HG02678 (cell line): ENCODE measurements around the gene MLLT3.

Experiments
- ATAC-seq: cut with Tn5 transposase; IDR thresholded peaks from one replicate; pipeline ENCODE4 v1.9.1; 2021; ENCODE audit warnings: mild to moderate bottlenecking, moderate library complexity; ENCODE audit not compliant: unreplicated experiment

MLLT3 gene

DNA sequence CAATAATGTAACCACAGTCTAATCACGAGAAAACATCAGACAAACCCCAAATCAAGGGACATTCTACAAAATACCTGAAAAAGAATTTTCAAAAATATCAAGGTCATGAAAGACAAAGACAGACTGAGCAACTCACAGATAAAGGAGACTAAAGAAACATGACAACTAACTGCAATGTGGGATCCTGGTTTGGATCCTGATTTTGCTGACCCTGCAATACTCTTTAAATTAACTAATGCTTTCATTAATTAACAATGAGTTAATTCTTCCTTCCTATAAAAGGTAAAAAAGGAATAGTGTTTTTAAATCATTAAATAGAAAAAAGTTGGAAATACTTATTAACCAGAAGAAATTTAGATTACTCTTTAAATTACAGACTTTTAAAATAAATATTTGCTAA lies 103.6 kb downstream of the MLLT3 start:
- no peak for ATAC-seq

- no peak for ATAC-seq
These were observed 109.0 kb downstream of the MLLT3 start for GRCh38 chr9:20513126-20513913.

GRCh38 chr9:20512636-20513035 lies 109.7 kb downstream of the MLLT3 start:
- ATAC-seq: no peak

- ATAC-seq: no peak
These were observed 110.2 kb downstream of the MLLT3 start for GRCh38 chr9:20512106-20512505.

DNA sequence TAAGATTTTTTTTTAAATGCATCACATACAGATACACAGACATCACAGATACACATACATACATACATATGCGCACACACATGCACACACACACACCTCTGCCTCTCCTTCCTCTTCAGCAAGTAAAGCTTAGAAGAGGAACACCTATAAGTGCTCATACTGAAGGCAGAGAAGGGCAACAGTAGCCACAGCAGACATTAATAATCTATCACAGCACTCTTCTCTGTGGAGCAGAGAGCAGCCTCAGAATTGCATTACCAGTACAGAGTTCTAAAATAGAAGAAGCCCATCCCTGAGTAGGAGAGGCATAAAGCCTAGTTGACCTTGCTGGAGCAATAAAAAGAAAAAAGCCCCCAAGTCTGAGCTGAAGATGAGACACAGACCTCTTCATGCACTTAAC lies 110.6 kb downstream of the MLLT3 start:
- no peak for ATAC-seq

DNA sequence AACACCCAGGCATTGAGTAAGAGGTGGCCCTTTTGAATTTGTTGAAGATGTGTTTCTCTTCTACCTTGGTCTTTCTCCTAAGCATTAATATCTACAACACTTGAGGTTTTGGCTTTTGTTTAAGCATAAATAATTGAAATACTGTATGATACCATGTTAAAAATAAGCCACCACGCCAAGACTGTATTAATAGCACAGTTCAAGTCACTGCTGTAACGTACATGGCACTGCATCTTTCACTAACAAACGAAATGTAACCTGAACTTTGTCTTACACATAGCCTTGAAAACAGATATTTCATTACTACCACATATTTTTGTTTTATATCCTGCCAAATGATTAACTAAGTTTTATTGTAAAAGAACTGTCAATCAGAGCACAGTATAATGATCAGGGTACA lies 112.8 kb downstream of the MLLT3 start:
- no peak for ATAC-seq

GRCh38 chr9:20508242-20508641 lies 114.1 kb downstream of the MLLT3 start:
- peak; percentile 83 for ATAC-seq

GRCh38 chr9:20507431-20507830 lies 114.9 kb downstream of the MLLT3 start:
- ATAC-seq: no peak

DNA sequence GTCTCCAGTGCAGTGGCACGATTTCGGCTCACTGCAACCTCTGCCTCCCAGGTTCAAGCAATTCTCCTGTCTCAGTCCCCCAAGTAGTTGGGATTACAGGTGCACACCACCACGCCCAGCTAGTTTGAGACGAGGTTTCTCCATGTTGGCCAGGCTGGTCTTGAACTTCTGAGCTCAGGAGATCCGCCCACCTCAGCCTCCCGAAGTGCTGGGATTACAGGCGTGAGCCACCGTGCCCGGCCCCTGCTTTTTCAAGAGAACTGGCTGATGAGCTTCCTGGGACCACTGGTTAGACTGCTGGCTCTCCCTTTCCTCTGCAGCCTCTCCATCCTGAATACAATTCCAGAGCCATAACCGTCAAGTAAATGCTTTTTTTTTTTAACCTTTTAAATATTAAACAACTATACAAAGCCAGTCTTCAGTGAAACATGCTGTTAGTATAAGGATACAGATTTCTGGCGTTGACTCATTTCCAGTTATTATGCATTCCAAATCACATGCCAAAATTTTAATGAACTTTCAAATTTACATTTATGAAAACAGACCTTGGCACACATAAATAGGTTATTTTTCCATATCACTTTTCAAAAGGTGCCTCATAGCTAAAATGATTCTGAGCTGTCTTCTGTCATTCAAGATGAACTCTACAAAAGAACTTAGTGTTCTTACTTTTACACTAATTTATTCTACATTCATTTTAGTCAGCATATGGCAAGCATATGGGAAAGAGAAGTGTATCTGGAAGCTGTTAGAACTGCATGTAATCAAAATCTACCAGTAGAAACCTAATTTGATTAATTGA lies 116.0 kb downstream of the MLLT3 start:
- ATAC-seq: no peak

DNA sequence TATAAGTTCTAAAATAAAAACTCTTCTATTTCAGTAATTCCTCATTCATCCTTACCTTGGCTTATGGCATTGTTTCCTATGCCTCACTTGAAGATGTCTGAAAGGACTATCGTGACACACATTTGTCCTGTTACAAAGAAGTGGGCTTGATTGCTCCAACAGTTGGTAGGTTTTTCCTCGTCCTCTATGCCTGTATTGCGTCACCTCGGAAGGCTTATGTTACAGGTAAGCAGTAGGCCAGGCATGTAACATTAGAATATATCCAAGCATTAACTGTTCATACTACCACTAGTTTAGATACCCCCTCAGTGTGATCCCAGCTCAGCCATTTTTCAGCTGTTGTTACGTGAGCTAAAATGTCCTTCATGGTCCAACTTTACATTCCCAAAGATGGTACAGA lies 116.7 kb downstream of the MLLT3 start:
- no peak for ATAC-seq

GRCh38 chr9:20504930-20505329 lies 117.4 kb downstream of the MLLT3 start:
- no peak for ATAC-seq

GRCh38 chr9:20500101-20500500 lies 122.2 kb downstream of the MLLT3 start:
- ATAC-seq: no peak

GRCh38 chr9:20499013-20499412 lies 123.3 kb downstream of the MLLT3 start:
- no peak for ATAC-seq

GRCh38 chr9:20496328-20496727 lies 126.0 kb downstream of the MLLT3 start:
- ATAC-seq: no peak

- no peak for ATAC-seq
These were observed 127.2 kb downstream of the MLLT3 start for GRCh38 chr9:20495098-20495497.

DNA sequence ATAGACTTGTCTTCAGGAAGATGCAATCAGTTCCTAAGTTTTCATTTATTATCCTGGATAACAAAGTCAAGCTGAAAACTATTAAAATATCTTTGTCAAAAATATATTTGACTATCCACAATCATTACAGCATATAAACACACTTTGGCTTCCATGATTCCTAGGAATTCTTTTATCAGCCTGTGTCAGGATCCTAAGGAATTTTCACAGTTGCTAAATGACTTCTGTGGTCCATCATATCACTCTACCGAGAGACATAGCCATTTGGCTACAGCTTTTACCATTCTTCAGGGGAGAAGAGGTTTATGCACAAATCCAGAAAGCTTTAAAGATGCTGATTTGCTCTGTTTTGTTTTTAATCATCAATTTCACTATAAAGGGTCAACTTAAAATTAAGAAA lies 128.3 kb downstream of the MLLT3 start:
- no peak for ATAC-seq

- ATAC-seq: no peak
These were observed 129.5 kb downstream of the MLLT3 start for GRCh38 chr9:20492772-20493171.

GRCh38 chr9:20491612-20492011 lies 130.7 kb downstream of the MLLT3 start:
- no peak for ATAC-seq

DNA sequence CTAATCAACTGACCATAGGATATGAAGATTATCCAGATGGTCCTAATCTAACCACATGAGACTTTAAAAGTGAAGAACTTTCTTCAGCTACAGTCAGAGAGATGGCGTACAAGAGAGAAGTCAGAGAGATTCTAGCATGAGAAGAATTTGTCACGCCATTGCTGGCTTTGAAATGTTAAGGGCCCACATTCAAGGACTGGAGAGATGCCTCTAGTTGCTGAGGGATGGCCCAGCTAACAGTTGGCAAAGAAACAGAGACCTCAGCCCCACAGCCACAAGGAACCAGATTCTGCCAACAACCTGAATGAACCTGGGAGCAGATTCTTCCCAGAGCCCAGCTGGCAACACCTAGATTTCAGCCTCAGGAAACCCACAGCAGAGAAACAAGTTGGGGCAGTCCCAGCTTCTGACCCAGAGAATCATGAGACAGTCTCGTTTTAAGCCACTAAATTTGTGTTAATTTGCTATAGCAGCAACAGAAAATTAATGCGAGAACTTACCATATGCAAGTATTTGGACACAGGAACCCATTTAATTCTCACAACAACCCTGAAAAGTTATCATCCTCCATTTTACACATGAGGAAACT lies 132.0 kb downstream of the MLLT3 start:
- ATAC-seq: peak; percentile 53

GRCh38 chr9:20488691-20489090 lies 133.6 kb downstream of the MLLT3 start:
- ATAC-seq: no peak

GRCh38 chr9:20486552-20486951 lies 135.7 kb downstream of the MLLT3 start:
- ATAC-seq: no peak

- ATAC-seq: no peak
These were observed 140.9 kb downstream of the MLLT3 start for GRCh38 chr9:20481437-20481836.
